Panc1 (cell line): Measurements from ENCODE around the gene MAMDC2. TPM values are rescaled to one million over a fixed set of nuclear protein-coding genes. Genes with fewer than 3 reads are reported as not detected.

Experiments used
- ATAC-seq: fragments of 200-7000 bp; cut with Tn5 transposase; 2 replicates; pipeline ENCODE4 v1.9.1; 2020; ENCODE audit warnings: mild to moderate bottlenecking, moderate library complexity
- BruUV-seq: library from RNA; stranded (reverse); fragments of 400-500 nt; replicated peaks from 2 replicates; lab custom pipeline; 2021; lab: Mats Ljungman, UMichigan
- CTCF ChIA-PET: fragments of 300-600 bp; sonication (Branson Sonifier 250); formaldehyde crosslinking; loops from one replicate; lab custom pipeline; 2022; ENCODE audit warnings: antibody characterized with exemption; lab: Charles Lee
- POLR2A ChIA-PET: fragments of 300-600 bp; sonication (Branson Sonifier 250); formaldehyde crosslinking; loops from one replicate; lab custom pipeline; 2022; ENCODE audit warnings: antibody characterized with exemption; lab: Charles Lee
- DNase-seq: peaks from one replicate; pipeline ENCODE4 v3.0.0-alpha.2; 2010; ENCODE audit warnings: low read depth, low spot score
- H3K27ac ChIP-seq: 2 replicates; pipeline ENCODE4 v1.5.1; 2011; ENCODE audit warnings: mild to moderate bottlenecking, low read length, inconsistent platforms
- H3K27me3 ChIP-seq: fragments of 200-500 bp; sonication (Bioruptor generic); 2 replicates; pipeline ENCODE4 v1.6.0; 2014; ENCODE audit warnings: low read length, inconsistent platforms; ENCODE audit not compliant: control insufficient read depth, insufficient read depth
- H3K36me3 ChIP-seq: fragments of 200-500 bp; sonication (Bioruptor generic); 2 replicates; pipeline ENCODE4 v1.5.1; 2014; ENCODE audit warnings: inconsistent platforms, mild to moderate bottlenecking, low read length, moderate library complexity; ENCODE audit not compliant: control insufficient read depth, insufficient read depth
- H3K4me1 ChIP-seq: 2 replicates; pipeline ENCODE4 v1.5.1; 2011; ENCODE audit warnings: inconsistent platforms, mild to moderate bottlenecking, low read length, moderate library complexity; ENCODE audit not compliant: control insufficient read depth, insufficient read depth
- H3K4me3 ChIP-seq, 2 experiments: 2 replicates each; pipeline ENCODE4 v1.5.1; 2011 to 2012; ENCODE audit warnings: low read depth in 2 of 2, low read length in 2 of 2, mild to moderate bottlenecking in 2 of 2, inconsistent platforms in 1 of 2, moderate library complexity in 1 of 2
- H3K9me3 ChIP-seq: fragments of 200-500 bp; sonication (Bioruptor generic); 2 replicates; pipeline ENCODE4 v1.5.1; 2014; ENCODE audit warnings: low read depth, mild to moderate bottlenecking, inconsistent platforms, low read length, moderate library complexity; ENCODE audit not compliant: control insufficient read depth, insufficient read depth
- POLR2AphosphoS5 ChIP-seq: IDR thresholded peaks from 2 replicates; pipeline ENCODE4 v1.6.1; 2012; ENCODE audit warnings: mild to moderate bottlenecking, low read depth, low read length, moderate library complexity
- SIN3A ChIP-seq: IDR thresholded peaks from 2 replicates; pipeline ENCODE4 v1.6.1; 2012; ENCODE audit warnings: low read depth, mild to moderate bottlenecking, low read length, moderate library complexity, borderline replicate concordance; ENCODE audit not compliant: insufficient read depth
- TCF7L2 ChIP-seq: IDR thresholded peaks from 2 replicates; pipeline ENCODE4 v1.6.1; 2011; ENCODE audit warnings: mild to moderate bottlenecking, low read depth, low read length, inconsistent platforms
- in situ Hi-C: cut with HindIII; loops from 2 replicates; pipeline ENCODE4 v1.10.0; 2016; ENCODE audit warnings: low sequenced_read_pairs, low pct_unique_long_range_greater_than_20kb
- intact Hi-C: fragments of 100-400 bp; cut with micrococcal nuclease; formaldehyde crosslinking; loops from one replicate; pipeline ENCODE4 v1.10.0; 2022; ENCODE audit not compliant: unreplicated experiment
- total RNA-seq: library from RNA; stranded (reverse); gene quantifications from one replicate; pipeline ENCODE4 v1.2.1, GENCODE V29; 2021; ENCODE audit not compliant: unreplicated experiment
- TF ChIP-seq, protein P1 (sequence below): fragments of 450-650 bp; IDR thresholded peaks from 2 replicates; pipeline ENCODE4 v1.5.1; 2017; ENCODE audit warnings: mild to moderate bottlenecking
- TF ChIP-seq, protein P2 (sequence below), 2 experiments: IDR thresholded peaks; 2 replicates each; pipeline ENCODE4 v1.6.1; 2011 to 2012; ENCODE audit warnings: low read depth in 2 of 2, control low read depth in 1 of 2, low read length in 1 of 2, mild to moderate bottlenecking in 1 of 2, moderate library complexity in 1 of 2; ENCODE audit not compliant: insufficient read depth in 1 of 2

Gene MAMDC2
- total RNA-seq, 1 experiment from 2014 or later, result 1.5 TPM

DNA sequence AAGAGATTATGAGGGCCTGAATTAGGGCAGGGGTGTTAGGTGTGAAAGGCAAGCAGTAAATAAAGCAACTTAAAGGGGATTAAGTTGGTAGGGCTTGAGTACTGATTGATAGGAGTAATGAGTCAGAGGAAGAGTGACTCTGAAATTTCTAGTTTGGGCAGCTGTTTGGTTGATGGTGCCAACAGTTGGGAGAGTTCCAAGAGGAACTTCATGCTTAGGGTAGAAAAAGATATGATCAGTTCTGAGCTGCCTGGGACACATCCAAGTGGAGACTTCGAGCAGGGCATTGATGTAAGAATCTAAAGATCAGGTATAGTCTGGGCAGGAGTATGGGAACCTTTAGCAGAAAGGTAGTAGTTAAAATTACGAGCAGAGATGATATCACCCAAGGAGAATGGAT, 10.2 kb downstream of the MAMDC2 start:
- ChIA-PET CTCF (no interaction called here), POLR2A (no interaction called here)
- no peak overlapping the region for H3K27ac ChIP-seq
- no peaks in the 10 kb centered on the region for H3K27me3 ChIP-seq
- BruUV-seq, result no TSS peak
- in situ Hi-C loops, result no loop called here
- intact Hi-C loops, result no loop called here
- no peaks in the 10 kb centered on the region for H3K36me3 ChIP-seq
- ATAC-seq (no peak), DNase-seq (no peak)
- no peaks in the 10 kb centered on the region for H3K4me1 ChIP-seq
- no peak overlapping the region for H3K4me3 ChIP-seq
- TF ChIP-seq POLR2AphosphoS5 (no peak), SIN3A (no peak), TCF7L2 (no peak)
- TF ChIP-seq, protein P1, sequence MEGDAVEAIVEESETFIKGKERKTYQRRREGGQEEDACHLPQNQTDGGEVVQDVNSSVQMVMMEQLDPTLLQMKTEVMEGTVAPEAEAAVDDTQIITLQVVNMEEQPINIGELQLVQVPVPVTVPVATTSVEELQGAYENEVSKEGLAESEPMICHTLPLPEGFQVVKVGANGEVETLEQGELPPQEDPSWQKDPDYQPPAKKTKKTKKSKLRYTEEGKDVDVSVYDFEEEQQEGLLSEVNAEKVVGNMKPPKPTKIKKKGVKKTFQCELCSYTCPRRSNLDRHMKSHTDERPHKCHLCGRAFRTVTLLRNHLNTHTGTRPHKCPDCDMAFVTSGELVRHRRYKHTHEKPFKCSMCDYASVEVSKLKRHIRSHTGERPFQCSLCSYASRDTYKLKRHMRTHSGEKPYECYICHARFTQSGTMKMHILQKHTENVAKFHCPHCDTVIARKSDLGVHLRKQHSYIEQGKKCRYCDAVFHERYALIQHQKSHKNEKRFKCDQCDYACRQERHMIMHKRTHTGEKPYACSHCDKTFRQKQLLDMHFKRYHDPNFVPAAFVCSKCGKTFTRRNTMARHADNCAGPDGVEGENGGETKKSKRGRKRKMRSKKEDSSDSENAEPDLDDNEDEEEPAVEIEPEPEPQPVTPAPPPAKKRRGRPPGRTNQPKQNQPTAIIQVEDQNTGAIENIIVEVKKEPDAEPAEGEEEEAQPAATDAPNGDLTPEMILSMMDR, result no peak
- TF ChIP-seq, protein P2, sequence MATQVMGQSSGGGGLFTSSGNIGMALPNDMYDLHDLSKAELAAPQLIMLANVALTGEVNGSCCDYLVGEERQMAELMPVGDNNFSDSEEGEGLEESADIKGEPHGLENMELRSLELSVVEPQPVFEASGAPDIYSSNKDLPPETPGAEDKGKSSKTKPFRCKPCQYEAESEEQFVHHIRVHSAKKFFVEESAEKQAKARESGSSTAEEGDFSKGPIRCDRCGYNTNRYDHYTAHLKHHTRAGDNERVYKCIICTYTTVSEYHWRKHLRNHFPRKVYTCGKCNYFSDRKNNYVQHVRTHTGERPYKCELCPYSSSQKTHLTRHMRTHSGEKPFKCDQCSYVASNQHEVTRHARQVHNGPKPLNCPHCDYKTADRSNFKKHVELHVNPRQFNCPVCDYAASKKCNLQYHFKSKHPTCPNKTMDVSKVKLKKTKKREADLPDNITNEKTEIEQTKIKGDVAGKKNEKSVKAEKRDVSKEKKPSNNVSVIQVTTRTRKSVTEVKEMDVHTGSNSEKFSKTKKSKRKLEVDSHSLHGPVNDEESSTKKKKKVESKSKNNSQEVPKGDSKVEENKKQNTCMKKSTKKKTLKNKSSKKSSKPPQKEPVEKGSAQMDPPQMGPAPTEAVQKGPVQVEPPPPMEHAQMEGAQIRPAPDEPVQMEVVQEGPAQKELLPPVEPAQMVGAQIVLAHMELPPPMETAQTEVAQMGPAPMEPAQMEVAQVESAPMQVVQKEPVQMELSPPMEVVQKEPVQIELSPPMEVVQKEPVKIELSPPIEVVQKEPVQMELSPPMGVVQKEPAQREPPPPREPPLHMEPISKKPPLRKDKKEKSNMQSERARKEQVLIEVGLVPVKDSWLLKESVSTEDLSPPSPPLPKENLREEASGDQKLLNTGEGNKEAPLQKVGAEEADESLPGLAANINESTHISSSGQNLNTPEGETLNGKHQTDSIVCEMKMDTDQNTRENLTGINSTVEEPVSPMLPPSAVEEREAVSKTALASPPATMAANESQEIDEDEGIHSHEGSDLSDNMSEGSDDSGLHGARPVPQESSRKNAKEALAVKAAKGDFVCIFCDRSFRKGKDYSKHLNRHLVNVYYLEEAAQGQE (IDR thresholded peaks at IDR 0.05; ENCODE audit: insufficient read depth in 1 of 2, low read depth in 2 of 2, low read length in 1 of 2), result no peak
- no peaks in the 10 kb centered on the region for H3K9me3 ChIP-seq

GRCh38 chr9:70054521-70054920, 10.9 kb downstream of the MAMDC2 start:
- in situ Hi-C loops, result no loop called here

More at GRCh38 chr9:70054521-70054920, 10.9 kb downstream of the MAMDC2 start:
- BruUV-seq, result no TSS peak
- TF ChIP-seq SIN3A (no peak), POLR2AphosphoS5 (no peak), TCF7L2 (no peak)
- TF ChIP-seq, protein P1, result no peak
- TF ChIP-seq, protein P2 (IDR thresholded peaks at IDR 0.05; ENCODE audit: insufficient read depth in 1 of 2, low read depth in 2 of 2, low read length in 1 of 2), result no peak
- no peaks in the 10 kb centered on the region for H3K27me3 ChIP-seq
- intact Hi-C loops, result no loop called here
- ChIA-PET CTCF (no interaction called here), POLR2A (no interaction called here)
- no peak overlapping the region for H3K27ac ChIP-seq
- no peak for ATAC-seq
- H3K4me3 ChIP-seq, result no peak overlapping the region
- no peak for DNase-seq
- no peaks in the 10 kb centered on the region for H3K36me3 ChIP-seq
- H3K9me3 ChIP-seq, result no peaks in the 10 kb centered on the region
- no peaks in the 10 kb centered on the region for H3K4me1 ChIP-seq
